Measurements from ENCODE around the gene GGPS1.

- TF ChIP-seq CTCF (IDR thresholded peaks at IDR 0.05) (no peak), POLR2A (IDR thresholded peaks at IDR 0.05) (no peak)
Observed at GRCh38 chr1:235324296-235324695, 4.1 kb upstream of the GGPS1 start.

All from vagina (tissue), 2 donors.